EH (cell line): ENCODE data around the gene ZMYND10.
A peak's percentile ranks its signal among the peaks of the same experiment; 100 is the strongest.
"Not testable (repeated sequence)": the region's sequence is repeated elsewhere in the genome, so short reads cannot be mapped to it uniquely, and the experiment has no call there.

ENCODE experiments used
- DNase-seq: peaks from one replicate; pipeline ENCODE4 v3.0.0-alpha.2; 2015; ENCODE audit warnings: low read depth

ZMYND10 gene

GRCh38 chr3:50325113-50325480 lies 20.4 kb downstream of the ZMYND10 start:
- DNase-seq, result no peak

DNA sequence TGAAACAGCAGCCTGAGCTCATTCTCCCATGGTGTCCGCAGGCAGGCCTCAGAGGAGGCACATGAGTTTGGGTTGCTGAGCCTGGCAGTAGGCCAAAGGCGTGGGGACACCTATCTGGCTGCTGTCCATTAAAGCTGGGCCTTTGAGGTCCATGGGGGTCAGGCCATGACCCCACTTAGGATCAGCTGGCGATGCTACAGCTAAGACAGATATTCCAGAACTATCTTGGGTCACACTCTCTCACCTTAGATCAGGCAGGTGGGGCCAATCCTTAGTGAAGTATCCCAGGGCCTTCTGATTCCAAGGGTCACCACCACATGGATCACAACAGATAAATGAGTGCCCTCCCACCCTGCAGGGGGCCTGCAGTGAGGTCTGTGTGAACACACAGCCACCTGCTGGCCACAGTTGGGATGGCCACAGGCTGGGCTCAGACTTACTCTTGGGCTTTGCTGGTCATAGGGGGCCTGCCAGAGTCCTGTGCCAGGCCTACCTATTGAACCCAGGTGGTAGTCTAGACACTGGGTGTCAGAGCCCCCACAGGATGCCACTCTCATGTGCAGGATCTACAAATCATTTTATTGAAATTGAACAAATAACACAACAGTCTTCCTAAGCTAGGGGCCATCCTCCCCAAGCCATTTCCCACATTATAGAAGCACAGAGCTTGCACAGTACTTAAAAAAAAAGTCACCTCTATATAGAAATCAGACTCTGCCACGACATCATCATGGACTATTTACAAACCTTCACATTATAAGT lies 21.0 kb downstream of the ZMYND10 start:
- peak; percentile 71 for DNase-seq

DNA sequence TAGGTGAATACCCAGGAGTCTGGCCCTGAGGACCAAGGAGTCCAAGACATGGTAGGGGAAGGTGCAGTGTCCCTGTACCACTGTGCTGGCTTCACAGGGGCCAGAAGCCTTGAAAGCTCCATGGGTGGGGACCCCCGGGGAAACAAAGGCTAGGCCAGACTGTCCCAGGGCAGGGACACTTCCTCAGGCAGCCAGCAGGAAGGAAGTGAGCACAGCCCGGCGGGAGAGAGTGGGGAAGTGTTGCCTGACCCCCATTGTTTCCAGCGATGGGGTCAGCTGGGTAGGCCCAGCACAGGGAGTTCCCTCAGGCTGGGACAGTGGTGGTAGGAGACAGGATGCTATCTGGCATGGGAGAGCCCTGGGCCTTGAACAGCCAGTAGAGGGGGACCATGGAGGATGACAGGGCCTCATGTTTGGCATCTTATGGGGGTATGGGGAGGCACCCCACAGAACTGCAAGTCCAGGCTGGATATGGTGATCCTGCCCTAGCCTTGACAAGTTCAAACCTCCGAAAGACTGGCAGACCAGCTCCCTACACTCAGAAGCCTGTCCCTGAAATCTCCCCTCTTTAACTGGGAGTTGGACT lies 21.8 kb downstream of the ZMYND10 start:
- no peak for DNase-seq

DNA sequence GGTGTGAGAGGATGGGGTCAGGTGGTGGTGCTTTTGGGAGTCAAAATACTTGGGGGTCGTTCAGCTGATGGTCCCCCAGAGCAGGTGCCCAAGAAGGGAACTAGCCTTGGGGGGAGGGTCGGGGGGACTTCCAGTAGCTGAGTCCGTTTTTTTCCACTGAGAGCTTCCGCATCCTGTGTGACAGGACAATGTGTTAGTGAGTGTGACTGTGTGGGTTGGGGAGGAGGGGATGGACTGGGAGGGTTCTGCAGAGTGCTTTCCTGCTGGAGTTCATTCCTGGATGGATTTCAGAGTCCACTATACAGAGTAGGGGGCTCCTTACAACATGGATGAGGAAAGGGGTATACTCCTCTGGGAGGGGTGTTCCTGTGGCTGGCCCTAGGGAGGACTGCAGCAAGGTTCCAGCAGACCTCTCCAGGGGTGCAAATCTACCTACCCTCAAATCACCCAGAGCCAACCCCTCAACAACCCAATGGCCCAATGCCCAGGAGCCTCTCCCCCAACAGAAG lies 22.4 kb downstream of the ZMYND10 start:
- DNase-seq, result no peak

DNA sequence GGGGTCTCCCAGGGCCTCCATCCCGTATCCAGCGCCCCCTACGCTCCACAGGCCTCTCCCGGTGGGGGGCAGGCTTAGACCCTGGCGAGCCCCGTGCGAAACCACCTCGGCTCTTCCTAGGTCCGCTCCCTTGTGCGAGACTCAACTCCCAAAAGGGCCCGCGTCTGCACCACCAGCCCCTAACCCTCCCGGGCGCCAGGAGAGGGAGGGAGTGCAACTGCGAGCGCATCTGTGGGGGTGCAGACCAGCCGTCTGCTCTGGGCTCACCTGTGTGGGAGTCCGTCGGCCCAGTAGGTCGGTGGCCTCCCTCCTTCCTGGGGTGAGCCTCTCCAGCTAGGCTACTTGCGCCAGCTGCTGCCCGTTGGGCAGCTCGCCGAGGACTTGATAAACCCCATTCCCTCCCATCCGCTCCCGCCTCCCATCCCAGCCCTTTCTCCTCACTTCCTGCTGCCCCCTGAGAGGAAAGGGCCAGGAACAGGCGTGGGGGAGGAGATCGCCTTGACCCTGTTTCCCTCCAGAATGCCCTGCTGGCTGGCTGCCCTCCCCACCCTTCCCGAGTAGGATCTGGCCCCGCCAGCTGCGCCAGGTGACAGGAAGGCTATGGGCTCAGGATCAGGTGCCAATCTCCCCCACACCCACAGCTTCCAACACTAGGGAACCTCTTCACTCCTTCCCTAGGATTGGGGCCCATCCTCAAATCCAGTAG lies 23.0 kb downstream of the ZMYND10 start, which contains the start of gene HYAL2:
Gene HYAL2 (minus strand): TSS at position 360 of the 706 bp plus-strand sequence. CDS start 2,256 bp downstream, outside the sequence.
- no peak for DNase-seq

- DNase-seq, result no peak
Observed at GRCh38 chr3:50322115-50322385, 23.5 kb downstream of the ZMYND10 start.

DNA sequence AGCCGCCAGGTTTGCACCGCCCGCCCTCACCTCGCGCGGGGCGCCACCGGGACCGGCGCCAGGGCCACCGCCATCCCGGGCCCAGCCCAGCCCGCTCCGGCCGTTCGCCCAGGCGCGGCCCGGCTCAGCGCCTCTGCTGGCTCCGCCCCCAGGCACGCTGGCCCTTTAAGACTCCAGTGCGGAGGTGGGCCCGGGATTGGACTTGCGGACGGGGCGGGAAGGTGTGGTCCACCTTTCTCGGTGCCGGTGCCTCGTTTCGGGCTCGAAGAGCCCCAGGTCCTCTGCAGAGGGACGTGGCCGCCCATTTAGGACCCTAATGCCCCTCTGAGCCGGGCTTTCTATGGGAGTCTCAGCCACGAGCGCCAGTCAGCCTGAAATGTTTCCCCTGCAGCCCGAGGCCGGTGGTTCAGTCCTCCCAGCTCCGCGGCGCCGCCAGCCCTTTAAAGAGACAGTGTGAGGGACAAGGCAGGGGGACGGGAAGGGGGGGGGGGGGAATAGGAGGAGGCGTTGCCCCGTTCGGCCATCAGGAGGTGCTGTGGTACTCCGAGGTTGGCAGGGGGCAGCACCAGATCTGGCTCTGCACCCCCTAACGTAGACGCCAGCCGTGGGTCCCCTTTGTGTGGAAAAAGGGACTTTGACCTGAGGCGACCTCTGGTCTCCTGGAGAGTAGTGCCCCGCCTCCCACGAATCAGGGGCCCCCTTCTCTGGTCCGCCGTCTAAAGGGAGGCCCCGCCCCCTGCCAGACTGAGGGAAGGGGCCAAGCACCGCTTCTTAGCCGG lies 24.0 kb downstream of the ZMYND10 start:
- peak; percentile 90 for DNase-seq

DNA sequence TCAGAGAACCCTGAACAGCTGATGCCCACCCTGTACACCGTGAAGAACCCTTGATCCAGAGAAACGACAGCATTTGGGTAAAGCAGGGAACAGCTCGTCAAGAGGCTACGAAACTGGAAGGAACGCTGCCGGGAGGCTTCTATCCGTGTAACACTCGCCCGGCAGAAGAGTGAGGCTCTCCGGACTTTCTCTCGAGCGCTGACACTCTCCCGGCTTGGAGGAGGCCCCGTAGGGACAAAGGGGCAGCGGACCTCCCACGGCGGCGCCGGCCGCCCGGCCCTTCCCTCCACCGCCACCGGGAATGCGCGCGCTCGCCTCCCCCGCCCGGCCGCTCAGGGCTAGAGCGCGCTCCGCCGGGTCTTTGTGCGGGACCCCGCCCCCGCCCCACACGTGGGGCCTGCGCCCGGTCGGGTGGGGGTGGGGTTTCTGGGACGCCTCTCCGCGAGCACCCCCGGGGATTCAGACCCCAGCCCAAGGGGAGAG lies 24.6 kb downstream of the ZMYND10 start:
- peak; percentile 75 for DNase-seq

GRCh38 chr3:50319894-50320625 lies 25.5 kb downstream of the ZMYND10 start:
- no peak for DNase-seq

DNA sequence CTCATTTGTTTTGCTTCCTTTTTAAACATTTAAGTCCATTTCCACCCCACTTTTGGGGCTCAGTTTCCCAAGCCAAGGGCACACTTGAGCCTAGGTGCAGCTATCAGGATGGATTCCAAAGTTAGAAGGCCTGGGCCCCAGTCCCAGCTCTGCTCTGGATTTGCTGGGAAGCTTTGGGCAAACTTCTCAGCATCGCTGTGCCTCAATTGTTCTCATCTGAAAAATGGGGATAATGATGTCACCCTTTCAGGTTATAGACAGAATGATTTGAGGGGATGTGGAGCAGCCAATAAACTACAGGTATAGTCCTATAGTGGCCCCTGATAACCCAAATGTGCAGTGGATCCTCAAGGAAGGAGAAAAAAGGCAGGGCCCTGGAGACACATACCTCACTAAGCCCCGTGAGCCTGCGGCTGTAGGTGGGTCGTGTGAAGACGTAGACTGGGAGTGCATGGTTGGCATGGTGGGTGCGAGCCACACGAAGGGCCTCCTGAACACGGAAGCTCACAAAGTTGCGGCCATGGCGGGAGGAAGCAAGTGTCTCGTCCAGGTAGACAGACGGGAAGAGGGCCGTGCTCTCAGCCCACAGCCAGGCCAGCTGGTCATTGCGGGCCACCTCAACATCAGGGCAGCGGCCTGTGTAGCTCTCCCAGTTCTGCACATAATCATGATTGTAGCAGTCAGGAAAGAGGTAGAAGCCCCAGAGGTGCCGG lies 26.2 kb downstream of the ZMYND10 start:
- DNase-seq, result no peak

DNA sequence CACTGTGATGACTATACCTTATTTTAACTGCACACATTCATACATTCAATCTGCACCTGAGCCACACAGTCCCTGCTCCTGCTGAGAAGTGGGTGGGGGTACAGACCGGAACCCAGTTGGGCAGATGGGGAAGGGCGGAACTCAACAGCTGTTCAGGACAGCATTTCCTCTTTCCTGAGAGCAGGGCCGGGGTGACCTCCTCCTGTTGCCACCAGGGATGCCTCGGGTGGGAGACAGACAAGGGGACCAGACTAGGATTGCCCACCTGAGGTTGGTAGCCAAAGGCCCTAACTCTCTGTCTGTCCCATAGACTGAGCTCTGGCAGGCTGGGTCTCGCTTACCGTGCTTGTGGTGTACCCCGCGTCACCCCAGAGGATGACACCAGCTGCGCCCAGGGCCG lies 26.9 kb downstream of the ZMYND10 start:
- no peak for DNase-seq

DNA sequence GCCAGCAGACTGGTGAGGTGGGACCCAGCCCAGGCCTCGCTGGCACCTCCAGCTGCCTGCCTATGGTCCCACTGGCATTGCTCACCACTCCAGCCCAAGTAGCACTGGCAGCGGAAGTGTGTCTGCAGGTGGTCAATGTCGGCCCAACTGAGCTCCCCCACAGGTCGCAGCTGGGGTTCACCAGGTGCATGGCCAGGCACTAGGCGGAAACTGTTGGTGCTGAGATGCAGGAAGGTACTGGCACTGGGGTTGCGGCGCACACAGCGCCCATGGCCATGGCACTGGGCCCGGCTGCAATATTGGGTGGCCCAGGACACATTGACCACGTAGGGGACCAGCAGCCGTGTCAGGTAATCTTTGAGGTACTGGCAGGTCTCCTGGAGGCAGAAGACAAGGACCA lies 27.4 kb downstream of the ZMYND10 start:
- no peak for DNase-seq

GRCh38 chr3:50317300-50317699 lies 28.2 kb downstream of the ZMYND10 start:
- DNase-seq, result no peak

GRCh38 chr3:50316657-50317242 lies 28.8 kb downstream of the ZMYND10 start:
- DNase-seq, result no peak

DNA sequence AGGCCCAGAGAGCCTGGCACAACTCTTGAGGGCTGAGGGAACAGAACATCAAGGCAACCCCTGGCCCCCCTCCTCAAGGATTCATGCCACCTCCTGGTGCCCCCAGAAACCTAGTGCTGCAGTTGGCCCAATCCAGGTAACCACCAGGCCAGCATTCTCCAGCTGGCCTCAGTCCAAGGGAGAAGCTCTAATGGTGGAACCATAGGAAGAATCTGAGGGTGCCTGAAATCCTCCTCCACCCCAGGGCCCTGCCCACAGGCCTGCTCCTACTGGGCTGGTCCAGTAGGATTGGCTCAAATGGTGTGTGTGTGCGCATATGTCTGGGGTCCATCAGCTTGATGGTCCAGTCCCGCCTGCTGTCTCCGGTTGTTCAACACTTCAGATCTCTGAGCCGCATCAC lies 30.7 kb downstream of the ZMYND10 start:
- no peak for DNase-seq

GRCh38 chr3:50314342-50314741 lies 31.2 kb downstream of the ZMYND10 start:
- no peak for DNase-seq

GRCh38 chr3:50312041-50312440 lies 33.5 kb downstream of the ZMYND10 start:
- not testable (repeated sequence) for DNase-seq

- no peak for DNase-seq
Observed at GRCh38 chr3:50304601-50305000, 40.9 kb downstream of the ZMYND10 start.

GRCh38 chr3:50303013-50303815 lies 42.3 kb downstream of the ZMYND10 start, which contains the start of gene HYAL1:
HYAL1 (minus strand) TSS chr3:50303574; CDS start chr3:50302956, 618 bp downstream.
- DNase-seq, result peak; percentile 23
